ENCODE measurements around the gene AKR7A3.
"Not testable (repeated sequence)": the region's sequence is repeated elsewhere in the genome, so short reads cannot be mapped to it uniquely, and the experiment has no call there.

Gene AKR7A3

DNA sequence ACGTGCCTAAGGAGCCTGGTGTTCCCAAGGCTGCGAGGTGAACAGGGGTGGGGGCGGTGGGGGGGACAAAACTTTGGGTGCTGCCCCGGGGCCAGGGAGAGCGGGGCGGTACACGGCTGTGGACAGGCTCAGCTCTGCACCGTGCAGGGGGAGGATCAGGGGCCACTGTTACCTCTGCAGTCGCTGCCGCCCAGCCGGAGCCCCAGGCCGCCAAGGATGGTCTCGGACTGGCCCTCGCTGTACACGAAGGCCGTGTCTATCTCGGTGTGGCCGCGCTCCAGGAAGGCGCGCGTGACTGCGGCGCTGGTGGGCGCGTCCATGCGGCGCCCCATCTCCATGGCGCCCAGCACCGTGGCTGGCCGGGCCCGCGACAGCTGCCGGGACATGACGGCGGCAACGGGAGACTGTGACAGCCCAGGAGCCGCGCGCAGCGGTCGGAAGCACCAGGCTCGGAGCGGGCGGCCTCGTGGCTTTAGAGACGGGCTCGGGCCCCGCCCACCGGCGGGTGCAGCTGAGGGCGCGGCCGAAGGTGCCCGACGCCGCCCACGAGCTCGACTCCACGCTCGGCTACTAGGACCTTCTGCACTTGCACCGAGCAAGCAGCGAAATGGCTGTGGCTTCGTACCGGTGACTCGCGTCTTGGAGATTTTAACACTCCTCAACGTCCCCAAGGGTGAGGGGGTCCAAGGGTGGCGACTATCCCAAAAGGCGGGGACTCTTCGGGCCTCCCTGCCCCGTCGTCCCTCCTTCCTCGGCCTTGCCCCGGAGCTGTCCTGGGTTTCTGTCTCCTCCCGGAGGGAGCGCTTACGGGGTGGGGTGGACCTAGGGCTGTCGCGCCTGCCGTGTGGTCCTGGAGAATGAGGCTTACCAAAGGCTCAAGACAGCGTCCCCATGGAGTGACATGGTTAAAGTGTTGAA is at the start of gene AKR7A3:
TSS of gene AKR7A3 (minus strand) at position 447 of the 918 bp plus-strand sequence. CDS start at position 386, 61 bp downstream.
- not testable (repeated sequence) for DNase-seq

DNA sequence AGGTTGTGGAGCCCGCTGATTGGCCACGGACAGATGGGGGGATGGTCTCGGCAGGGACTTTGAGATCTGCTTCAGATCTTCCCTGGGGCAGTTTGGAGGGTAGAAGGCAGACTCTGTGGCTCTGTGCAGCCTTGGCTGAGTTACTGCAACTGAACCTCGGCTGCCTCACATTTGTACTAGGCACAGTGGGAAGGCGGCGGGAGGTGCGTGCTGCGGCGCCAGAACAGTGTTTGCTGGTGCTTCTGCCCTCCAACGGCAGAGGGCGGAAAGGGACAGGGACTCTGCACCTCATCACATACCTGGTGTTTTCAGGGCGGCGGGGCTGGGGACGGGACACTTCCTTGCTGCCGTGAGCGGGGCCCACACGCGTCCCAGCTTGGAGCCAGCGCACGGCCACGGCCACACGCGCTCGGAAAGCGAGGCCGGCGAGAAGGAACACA is 49.8 kb upstream of the AKR7A3 start:
- DNase-seq, result no peak

DNA sequence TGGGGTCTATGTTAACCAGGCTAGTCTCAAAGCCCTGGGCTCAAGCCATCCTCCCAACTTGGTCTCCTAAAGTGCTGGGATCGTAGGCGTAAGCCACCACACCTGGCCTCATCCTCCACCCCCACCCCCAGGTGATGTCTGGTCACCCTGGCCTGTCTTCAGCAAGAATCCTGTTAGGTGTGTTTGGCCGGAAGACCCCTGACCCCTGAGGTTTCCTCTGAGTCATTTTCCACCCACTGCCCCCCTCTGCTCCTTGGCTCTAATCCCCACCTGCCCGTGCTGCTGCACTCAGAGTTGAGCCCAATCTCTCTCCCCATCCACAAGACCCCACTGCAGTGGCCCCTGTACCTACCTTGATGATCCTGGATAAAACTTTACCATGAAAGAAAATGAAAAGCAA is 48.7 kb upstream of the AKR7A3 start:
- no peak for DNase-seq

DNA sequence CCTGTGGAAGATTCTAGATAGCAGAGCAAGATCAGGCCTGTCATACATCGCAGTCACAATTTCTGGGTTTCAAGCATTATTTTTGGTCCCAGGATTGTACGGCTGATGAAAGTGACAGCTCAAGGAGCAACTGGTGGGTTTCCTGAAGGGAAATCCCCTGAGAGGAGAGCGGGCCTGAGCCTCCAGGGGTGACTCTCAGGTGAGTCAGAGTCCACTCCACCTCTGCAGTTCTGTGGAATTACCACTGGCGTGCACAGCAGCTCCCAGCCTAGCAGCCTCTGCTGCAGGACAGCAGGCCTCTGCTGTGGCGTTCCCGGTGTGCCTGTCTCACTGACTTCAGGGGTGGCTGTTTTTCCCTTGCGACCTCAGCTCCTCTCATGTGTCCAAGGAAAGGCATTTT is 48.0 kb upstream of the AKR7A3 start:
- DNase-seq, result no peak

DNA sequence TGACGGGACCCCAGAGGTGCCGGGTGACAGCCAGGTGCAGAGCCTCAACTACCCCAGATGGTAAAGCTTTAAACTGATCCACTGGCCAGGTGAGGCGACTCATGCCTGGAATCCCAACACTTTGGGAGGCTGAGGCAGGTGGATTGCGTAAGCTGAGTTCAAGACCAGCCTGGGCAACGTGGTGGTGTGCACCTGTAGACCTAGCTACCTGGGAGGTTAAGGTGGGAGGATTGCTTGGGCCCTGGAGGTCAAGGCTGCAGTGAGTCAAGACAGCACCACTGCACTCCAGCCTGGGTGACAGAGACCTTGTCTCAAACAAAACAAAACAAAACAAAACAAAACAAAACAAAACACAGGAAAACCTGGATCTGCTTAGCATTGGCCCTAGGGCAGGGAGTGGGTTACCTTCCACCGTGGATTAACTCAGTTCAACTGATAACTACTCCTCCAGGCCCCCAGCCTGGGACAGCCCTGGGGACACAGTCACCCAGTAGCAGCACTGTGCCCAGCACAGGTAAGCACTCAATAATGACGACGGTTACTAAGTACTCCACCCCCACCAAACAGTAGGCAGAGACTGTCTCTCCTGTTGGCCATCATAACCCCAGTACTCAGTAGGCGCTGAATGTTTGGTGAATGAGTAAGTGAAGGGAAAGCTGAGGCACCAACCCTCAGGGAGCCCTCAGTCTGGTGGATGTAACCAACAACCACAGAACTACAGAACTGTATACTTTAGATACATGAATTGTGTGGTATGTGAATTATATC is 45.2 kb upstream of the AKR7A3 start:
- no peak for DNase-seq

DNA sequence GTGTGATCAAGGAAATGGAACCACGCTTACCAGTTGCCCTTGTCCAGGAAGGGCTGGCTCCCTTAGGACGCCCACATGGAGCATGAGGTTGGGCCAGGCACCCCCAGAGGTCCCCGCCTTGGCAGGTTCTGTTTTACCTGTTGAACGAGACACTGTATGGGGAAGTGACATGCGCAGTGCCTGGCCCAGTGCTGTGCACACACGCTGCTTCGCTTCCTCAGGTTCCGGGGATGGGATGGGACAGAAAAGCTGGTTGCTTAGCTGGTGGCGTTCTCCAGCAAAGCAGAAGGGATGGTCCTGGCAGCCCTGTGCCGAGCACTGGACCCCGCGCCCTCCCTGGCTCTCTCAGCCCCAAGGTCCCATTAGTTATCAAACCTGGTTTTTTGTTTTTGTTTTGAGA is 44.3 kb upstream of the AKR7A3 start:
- no peak for DNase-seq

DNA sequence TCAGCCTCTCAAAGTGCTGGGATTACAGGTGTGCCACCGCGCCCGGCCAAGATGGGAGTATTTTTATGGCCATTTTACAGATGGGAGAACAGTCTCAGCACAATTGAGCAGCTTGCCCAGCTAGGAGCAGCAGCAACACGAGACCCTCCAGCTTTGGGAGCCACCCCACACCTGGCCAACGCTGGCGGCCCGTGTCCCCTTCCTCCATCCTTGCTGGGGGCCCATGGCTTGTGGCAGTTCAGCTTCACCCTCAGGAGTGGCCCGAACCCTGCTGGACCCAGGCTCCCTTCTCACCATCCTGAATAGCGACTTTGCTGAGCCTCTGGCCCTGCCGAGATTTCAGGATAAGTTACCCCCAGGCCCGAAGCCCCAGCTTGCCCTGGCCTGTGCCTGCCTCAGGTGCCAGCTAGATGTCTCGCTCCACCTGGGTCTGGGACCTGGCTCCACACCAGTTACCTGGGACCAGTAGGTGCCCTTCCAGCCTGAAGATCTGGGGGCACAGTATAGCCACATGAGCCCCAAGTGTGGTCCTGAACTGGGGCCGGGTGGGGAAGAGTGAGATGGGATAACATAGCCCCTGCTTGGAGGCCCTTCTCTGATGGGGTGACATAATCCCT is 42.8 kb upstream of the AKR7A3 start:
- no peak for DNase-seq

- no peak for DNase-seq
These were observed 42.0 kb upstream of the AKR7A3 start for GRCh38 chr1:19330449-19331135.

- DNase-seq, result no peak
These were observed 41.0 kb upstream of the AKR7A3 start for GRCh38 chr1:19329611-19330010.

DNA sequence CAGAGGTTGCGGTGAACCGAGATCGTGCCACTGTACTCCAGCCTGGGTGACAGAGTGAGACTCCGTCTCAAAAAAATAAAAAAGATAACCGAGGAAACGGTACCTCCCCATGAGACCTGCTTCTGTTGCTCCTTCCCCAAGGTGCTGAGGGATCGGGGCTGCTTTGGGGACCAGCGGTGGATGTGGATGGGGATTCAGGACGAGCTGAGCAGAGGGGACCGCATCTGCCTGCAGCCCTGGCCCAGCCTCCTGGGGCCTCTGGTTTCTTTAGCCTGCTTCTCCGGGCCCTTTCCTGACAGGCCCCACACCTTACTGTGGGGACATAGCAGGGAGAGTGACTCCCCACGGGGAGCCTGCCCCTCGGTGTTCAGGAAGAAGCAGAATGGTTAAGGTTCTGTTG is 40.6 kb upstream of the AKR7A3 start:
- no peak for DNase-seq

GRCh38 chr1:19328486-19328885 is 39.9 kb upstream of the AKR7A3 start:
- DNase-seq, result no peak

DNA sequence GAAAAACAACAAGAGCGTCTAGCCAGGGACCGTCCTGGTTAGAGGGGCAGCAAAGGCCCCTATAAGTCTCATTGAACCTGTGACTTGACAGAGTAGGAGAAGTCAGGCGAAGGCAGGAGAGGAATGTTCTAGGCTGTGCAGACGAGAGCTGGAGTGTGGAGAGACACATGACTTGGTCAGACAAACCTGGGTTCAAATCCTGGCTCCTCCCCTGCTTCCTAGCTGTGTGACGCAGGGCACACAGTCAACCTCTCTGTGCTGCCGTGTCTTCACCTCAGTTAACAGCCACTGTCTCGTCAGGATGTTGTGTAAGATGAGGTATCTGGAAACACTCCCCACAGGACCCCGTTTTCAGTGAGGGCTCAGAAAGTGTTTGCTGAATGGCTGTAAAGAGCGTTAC is 39.2 kb upstream of the AKR7A3 start:
- DNase-seq, result no peak

- no peak for DNase-seq
These were observed 38.7 kb upstream of the AKR7A3 start for GRCh38 chr1:19327301-19327700.

- DNase-seq, result no peak
These were observed 38.1 kb upstream of the AKR7A3 start for GRCh38 chr1:19326748-19327065.

GRCh38 chr1:19325958-19326747 is 37.6 kb upstream of the AKR7A3 start:
- no peak for DNase-seq

GRCh38 chr1:19325368-19325957 is 36.9 kb upstream of the AKR7A3 start:
- DNase-seq, result no peak

DNA sequence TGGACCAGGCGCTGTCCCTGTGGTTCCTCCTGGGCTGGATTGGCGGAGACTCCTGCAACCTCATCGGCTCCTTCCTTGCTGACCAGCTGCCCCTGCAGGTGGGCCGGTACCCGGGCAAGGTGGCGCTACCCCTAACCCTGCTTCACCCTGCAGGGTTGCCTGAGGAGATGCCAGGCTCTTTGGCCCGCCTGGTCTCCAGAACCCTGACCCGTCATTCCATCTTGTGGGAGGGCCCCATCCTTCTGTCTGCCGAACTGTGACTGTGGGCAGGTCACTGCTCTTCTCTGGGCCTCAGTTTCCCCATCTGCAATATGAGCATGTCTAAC is 36.1 kb upstream of the AKR7A3 start:
- DNase-seq, result no peak

GRCh38 chr1:19323987-19324664 is 35.6 kb upstream of the AKR7A3 start:
- DNase-seq, result no peak

DNA sequence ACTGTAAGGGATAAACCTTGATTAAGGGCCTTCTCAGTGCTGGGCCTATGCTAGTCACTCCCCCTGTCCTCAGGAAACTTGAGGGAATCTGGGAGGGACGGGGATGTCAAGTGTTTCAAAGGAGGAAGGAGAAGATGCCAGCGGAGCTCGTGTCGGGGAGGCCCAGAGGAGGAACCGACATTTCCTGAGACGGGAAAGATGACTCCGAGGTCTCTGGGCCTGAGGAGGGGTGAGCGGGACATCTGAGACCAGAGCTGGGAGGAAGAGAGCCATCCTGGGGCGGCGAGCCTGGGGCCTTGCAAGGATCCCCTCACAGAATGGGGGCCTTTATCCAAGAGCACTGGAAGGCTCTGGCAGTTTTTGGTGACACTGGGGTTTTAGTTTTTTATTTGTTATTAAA is 33.9 kb upstream of the AKR7A3 start:
- no peak for DNase-seq

DNA sequence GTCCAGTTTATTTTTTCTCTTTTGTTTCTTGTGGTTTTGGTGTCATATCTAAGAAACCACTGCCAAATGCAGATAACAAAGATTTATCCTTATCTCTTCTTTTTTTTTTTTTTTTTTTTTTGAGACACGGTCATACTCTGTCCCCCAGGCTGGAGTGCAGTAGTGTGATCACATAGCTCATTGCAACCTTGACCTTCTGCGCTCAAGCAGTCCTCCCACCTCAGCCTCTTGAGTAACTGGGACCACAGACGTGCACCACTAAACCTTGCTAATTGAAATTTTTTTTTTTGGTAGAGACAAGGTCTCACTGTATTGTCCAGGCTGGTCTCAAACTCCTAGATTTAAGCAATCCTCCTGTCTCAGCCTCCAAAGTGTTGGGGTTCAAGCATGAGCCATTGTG is 32.5 kb upstream of the AKR7A3 start:
- no peak for DNase-seq

DNA sequence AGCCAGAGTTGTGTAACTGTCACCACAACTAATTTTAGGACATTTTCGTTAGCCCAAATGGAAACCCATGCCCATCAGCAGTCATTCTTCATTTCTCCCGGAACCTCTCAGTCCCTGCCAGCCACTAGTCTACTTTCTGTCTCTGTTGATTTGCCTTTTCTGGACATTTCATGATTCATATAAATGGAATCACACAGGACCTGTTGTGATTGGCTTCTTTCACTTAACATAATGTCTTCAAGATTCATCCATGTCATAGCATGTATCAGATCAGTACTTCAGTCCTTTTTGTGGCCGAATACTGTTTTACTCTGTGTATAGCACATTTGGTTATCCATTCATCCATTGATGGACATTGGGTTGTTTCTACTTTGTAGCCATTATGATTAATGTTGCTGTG is 30.6 kb upstream of the AKR7A3 start:
- DNase-seq, result no peak
